HG03060 (cell line): ENCODE data around the gene SYT1.
"Not testable (repeated sequence)": the region's sequence is repeated elsewhere in the genome, so short reads cannot be mapped to it uniquely, and the experiment has no call there.

ENCODE experiments used
- ATAC-seq: cut with Tn5 transposase; IDR thresholded peaks from one replicate; pipeline ENCODE4 v1.9.1; 2021; ENCODE audit warnings: low read depth, moderate number of reproducible peaks; ENCODE audit not compliant: unreplicated experiment

SYT1 gene

DNA sequence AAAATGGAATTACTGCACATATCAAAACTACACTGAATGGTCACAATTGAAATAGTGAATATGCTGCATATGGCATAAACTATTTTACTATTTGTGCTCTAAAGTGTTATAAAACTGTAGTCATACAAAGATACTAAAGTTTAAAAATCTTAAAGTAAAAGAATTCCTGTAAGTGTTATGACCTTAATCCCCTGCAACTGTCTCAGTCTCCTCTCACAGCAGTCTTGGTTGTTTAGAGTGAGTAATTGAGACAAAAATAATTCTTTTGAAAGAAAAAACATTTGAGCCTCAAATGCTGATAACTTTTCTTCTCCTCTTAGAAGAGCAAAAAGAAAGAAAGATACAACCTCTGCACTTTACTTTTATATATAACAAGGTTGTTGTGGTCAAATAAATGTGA is 99.9 kb downstream of the SYT1 start:
- no peak for ATAC-seq

- no peak for ATAC-seq
Observed at GRCh38 chr12:78966062-78966461, 101.5 kb downstream of the SYT1 start.

- ATAC-seq, result no peak
Observed at GRCh38 chr12:78966926-78967325, 102.4 kb downstream of the SYT1 start.

GRCh38 chr12:78968226-78968625 is 103.7 kb downstream of the SYT1 start:
- no peak for ATAC-seq

DNA sequence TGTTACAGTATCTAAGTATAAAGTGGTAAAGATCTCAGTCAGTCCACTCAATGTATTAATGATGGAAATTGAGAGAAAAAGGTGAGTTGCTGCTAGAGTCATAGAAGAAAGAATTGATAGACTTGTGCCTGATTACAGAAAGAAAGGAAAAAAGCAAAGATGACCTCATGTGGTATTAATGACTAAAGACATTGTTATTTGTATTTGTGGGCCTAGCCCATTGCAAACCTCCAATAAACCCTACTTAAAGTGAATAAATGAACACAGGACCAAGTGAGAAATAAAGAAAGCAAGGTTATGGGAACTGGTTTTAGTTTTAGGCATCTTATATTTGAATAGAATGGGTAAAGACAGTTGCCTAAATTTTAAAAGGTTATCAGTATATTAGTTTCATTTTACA is 105.5 kb downstream of the SYT1 start:
- no peak for ATAC-seq

GRCh38 chr12:78977304-78977867 is 112.8 kb downstream of the SYT1 start:
- ATAC-seq, result no peak

DNA sequence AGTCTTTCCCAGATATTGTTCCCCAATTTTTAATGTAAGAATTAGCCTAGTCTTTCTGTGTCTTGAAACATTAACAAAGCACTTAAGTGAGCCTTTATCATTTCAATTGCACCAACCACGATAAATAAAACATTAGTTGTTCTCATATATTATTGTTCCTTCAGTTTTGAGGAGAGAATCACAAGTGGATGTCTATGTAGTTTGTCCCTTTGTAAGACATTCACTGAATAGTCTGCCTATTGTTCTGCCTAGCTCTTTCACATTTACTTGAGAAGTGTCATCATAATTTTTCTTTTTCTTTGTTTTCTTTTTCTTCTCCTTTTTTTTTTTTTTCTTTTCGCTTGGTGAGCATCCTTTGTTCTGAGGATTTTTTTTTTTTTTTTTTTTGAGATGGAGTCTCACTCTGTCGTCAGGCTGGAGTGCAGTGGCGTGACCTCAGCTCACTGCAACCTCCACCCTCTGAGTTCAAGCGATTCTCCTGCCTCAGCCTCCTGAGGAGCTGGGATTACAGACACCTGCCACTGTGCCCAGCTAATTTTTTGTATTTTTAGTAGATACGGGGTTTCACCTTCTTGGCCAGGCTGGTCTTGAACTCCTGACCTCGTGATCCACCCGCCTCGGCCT is 129.7 kb downstream of the SYT1 start:
- ATAC-seq, result no peak

DNA sequence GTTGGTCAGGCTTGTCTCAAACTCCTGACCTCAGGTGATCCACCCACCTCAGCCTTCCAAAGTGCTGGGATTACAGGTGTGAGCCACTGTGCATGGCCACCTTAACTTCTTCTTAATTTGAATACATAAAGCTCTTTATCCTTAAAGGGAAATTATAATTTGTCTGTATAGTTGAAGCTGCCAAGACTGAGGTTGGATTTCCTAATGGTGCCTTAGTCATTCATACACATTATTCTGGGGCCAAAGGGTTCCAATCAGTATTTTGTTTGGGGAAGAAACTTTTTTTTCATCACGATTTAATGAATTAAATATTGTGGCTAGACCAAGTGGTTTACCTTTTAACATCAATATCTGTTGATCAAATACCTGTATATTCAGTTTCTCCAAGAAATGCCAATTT is 135.9 kb downstream of the SYT1 start:
- no peak for ATAC-seq

- no peak for ATAC-seq
Observed at GRCh38 chr12:79001404-79001803, 136.8 kb downstream of the SYT1 start.

DNA sequence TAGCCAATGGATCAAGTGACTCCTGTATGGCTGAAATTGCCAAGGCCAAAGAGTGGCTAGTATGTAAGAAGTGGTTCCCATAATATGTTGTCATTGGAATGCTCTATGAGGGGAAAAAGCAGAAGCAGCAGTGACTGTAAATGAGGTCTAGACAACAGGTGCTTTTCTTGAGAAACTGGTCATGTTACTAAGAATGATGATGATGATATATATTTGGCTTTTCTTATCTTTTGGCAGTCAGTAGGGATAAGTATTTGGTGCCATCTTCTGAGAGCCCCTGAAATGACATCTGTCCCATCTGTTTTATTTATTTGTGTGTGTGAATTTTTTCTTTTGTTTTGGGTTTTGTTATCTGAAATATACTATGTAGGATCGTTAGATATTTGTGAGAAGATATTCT is 141.7 kb downstream of the SYT1 start:
- ATAC-seq, result no peak

DNA sequence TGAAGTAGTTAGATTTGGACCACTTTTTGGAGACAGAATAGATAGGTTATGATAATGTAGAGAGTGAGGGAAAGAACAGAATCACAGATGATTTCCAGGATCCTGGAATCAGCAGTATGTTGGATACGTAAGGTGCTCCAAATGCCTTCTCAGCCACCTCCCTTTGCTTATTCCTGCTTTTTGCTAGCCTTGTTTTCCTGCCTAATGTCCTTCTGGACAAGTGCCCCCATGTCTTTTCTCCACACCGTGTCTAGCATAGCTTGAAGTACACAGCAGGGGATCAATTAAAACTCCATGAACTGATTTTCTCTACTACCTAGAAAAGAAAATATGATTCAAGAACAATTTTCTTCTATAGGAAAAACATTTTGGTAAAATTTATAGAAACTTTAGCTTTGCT is 144.0 kb downstream of the SYT1 start:
- ATAC-seq, result no peak

- no peak for ATAC-seq
Observed at GRCh38 chr12:79012636-79013035, 148.1 kb downstream of the SYT1 start.

- ATAC-seq, result no peak
Observed at GRCh38 chr12:79016181-79016580, 151.6 kb downstream of the SYT1 start.

DNA sequence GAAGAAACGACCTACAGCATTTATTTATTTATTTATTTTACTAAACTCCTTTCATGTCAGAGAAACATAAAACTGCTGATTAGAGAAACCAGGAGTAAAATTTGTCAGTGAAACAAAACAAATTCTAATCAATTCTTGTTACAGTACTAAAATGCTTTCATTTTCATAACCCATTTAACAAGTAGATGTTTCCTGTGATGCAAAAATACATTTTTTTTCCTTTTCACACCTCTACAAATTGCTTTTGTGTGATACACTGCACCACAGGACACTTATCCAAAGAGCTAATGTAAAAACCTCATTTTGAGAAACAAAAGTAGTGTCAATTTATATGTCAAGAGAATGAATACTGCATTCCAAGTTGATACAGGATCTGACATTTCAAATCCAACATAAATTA is 155.1 kb downstream of the SYT1 start:
- no peak for ATAC-seq

DNA sequence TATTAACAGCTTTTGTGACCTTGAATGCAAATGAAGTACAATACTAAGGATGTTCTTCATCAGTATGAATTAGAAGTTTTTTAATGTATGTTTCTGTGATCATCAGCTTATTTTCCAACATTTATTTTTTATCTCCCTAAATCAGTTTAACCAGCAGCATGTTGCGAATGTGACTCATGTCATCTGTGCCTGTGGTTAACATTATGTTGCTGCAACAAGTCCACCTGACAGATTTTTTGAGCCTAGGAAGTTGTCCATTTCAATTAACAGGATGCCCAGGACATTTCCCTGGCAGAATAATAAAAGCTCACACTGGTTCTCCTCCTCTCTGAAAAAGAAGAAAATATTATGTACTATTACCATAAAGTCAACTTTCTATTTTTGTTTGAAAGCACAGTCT is 155.5 kb downstream of the SYT1 start:
- no peak for ATAC-seq

- no peak for ATAC-seq
Observed at GRCh38 chr12:79021021-79021420, 156.4 kb downstream of the SYT1 start.

DNA sequence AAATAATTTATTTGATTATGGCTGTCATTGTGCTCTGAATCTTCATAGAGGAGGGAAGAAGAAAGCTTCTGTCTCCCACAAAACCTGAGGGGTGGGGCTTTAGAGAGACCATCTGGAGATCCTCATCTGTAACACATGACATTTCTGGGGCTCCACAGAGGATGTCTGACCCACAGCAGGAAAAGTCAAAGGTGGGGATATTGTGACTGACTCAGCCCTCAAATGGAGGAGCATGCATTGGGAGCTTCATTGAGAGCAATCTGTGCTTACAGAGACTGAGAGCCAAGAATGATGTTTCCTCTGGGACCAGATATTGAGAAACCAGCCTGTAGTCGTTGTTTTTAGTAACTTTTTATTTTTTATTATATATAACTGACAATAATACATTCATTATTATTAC is 158.7 kb downstream of the SYT1 start:
- no peak for ATAC-seq

DNA sequence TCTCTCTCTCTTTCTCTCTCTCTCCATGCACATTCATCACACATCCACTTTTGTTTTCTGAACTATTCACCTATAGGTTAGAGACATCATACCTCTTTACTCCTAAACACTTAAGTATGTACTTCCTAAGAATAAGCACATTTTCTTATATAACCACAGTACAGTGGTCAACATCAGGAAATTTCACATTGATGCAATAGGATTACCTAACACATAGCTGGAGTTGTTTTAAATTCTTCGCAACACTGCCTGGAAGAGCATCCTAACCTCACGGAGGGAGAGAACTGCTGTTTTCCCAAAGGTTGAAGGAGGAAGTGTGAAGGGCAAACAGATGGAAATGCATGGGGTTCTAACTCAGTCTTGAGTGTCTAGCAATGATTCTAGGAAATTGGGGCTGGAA is 159.2 kb downstream of the SYT1 start:
- ATAC-seq, result no peak

DNA sequence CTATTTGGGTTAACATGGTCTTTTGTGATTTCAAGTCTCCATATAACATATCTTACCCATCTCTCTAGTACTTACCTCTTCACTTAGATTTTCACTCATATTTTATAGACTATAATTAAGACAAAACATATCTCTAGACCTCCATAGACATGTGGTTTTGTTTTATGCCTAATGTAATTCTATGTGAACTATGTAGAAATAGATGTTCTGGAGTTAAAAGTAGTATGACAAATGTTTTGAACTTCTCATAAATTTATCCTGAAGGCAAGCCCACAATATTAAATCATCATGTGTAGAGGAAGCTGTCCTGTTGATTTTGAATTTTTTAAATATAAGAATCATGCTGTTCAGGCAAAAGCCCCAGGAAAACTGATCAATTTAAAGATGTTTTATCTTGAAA is 169.2 kb downstream of the SYT1 start:
- ATAC-seq, result no peak

GRCh38 chr12:79044748-79045147 is 180.2 kb downstream of the SYT1 start:
- ATAC-seq, result not testable (repeated sequence)

GRCh38 chr12:79045149-79045703 is 180.7 kb downstream of the SYT1 start:
- not testable (repeated sequence) for ATAC-seq

DNA sequence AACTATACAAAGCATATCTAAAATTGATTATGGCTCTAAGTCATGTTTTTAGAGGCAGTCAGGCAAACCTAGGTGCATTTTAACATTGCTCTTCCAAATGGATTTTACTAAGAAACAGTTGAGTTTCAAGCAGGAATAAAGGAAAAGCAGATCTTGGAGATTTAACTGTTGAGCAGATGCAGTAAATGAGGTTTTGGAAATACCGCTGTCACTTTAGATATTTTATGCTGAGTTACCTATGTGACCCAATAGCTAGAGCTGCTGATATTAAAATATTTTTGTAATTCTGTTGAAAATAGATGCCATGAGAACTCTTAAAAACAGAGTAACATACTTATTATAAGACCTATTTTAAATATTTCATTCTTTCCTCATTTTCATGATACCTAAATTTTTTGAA is 181.4 kb downstream of the SYT1 start:
- no peak for ATAC-seq
